ENCODE data around the gene CIBAR2.

Gene CIBAR2

DNA sequence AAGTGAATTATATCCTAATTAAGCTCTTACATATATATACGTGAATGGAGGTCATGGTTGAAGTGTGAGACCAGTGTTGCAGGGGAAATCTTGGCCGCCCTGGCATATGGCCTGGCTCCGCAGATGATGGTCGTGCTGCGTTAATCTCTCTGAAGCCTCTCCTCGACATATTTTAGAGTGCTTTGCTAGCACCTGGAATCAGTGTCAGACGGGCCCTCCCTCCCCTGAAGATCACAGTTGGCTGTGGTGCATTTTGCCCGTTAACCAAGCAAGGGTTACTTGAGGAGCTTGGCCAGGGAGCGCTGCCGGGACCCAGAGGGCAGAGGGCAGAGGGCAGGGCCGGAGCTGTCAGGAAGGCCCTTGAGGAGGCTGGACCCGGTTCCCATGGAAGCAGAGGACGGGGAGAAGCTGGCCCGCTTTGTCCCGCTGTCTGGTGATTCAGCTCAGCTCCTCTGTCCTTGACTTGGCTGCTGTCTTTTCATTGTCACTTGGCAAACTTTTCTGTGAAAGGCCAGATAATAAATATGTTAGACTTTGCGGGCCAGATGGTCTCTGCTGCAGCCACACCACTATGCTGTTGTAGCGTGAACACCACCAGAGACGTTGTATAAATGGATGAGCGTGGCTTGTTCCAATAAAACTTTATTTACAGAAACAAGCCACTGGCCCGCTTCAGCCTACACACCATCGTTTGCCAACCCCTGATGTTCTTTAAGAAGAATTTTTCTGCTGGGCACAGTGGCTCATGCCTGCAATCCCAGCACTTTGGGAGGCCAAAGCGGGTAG lies 32.3 kb downstream of the CIBAR2 start:
- H3K9me3 Mint-ChIP-seq, result no peaks in the 10 kb centered on the region
- no peak overlapping the region for H3K27ac Mint-ChIP-seq
- peaks cover 25% of the 10 kb centered on the region for H3K4me1 Mint-ChIP-seq
- H3K36me3 Mint-ChIP-seq (ENCODE audit: low read depth), result peaks cover 20% of the 10 kb centered on the region
- no peak for TF ChIP-seq CTCF (IDR thresholded peaks at IDR 0.05; ENCODE audit: unreplicated experiment in 3 of 3)
- no peak overlapping the region for H3K4me3 Mint-ChIP-seq
- peaks cover 24% of the 10 kb centered on the region for H3K27me3 Mint-ChIP-seq (ENCODE audit: low read depth)

DNA sequence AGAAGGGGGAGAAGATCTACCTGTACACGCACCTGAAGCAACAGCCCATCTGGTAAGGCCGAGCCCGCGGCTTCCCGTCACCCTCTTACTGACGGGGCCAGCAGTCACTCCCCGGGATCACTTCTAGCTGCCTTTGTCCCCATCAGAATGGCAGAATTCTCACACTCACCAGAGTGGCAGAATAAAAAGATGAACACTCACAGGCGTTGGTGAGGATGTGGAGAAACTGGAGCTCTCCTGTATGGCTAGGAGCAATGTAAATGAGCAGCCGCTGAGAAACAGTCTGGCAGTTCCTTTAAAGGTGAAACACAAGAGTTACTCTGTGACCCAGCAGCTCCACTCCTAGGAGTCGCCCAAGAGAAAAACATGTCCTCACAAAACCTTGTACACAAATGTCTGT lies 33.3 kb downstream of the CIBAR2 start:
- H3K4me1 Mint-ChIP-seq, result peaks cover 29% of the 10 kb centered on the region
- peaks cover 20% of the 10 kb centered on the region for H3K36me3 Mint-ChIP-seq (ENCODE audit: low read depth)
- TF ChIP-seq CTCF (IDR thresholded peaks at IDR 0.05; ENCODE audit: unreplicated experiment in 3 of 3), result no peak
- no peak overlapping the region for H3K4me3 Mint-ChIP-seq
- peaks cover 14% of the 10 kb centered on the region for H3K27me3 Mint-ChIP-seq (ENCODE audit: low read depth)
- no peak overlapping the region for H3K27ac Mint-ChIP-seq
- H3K9me3 Mint-ChIP-seq, result no peaks in the 10 kb centered on the region

GRCh38 chr16:85078226-85078625 lies 34.0 kb downstream of the CIBAR2 start:
- no peak for TF ChIP-seq CTCF (IDR thresholded peaks at IDR 0.05; ENCODE audit: unreplicated experiment in 3 of 3)
- Mint-ChIP-seq H3K9me3 (no peaks in the 10 kb centered on the region), H3K36me3 (ENCODE audit: low read depth) (peaks cover 20% of the 10 kb centered on the region), H3K27me3 (ENCODE audit: low read depth) (peaks cover 8% of the 10 kb centered on the region), H3K27ac (no peak overlapping the region), H3K4me1 (peaks cover 23% of the 10 kb centered on the region), H3K4me3 (no peak overlapping the region)

GRCh38 chr16:85077576-85078125 lies 34.6 kb downstream of the CIBAR2 start:
- TF ChIP-seq CTCF (IDR thresholded peaks at IDR 0.05; ENCODE audit: unreplicated experiment in 3 of 3), result no peak
- peaks cover 5% of the 10 kb centered on the region for H3K27me3 Mint-ChIP-seq (ENCODE audit: low read depth)
- no peak overlapping the region for H3K4me3 Mint-ChIP-seq
- H3K9me3 Mint-ChIP-seq, result no peaks in the 10 kb centered on the region
- H3K36me3 Mint-ChIP-seq (ENCODE audit: low read depth), result peaks cover 20% of the 10 kb centered on the region
- H3K4me1 Mint-ChIP-seq, result peaks cover 25% of the 10 kb centered on the region
- no peak overlapping the region for H3K27ac Mint-ChIP-seq

DNA sequence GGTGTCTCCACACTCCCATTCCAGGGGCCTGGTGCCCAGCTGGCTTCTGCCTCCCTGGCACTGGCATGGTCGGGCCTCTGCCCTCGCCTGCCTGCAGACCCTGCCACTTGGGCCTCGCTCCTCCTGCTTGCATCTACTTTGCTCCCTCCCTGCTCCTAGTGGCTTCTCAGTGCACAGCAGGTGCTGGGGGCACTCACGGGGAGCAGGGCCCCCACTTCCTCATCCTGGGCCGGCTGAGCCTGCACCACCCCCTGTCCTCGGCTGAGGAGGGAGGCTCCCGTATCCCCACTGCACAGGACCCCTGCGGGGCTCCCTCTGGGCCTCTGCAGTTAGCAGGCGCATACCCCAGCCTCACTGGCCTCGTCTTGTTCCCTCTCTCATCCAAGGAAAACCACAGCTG lies 35.2 kb downstream of the CIBAR2 start:
- Mint-ChIP-seq H3K9me3 (no peaks in the 10 kb centered on the region), H3K27me3 (ENCODE audit: low read depth) (no peaks in the 10 kb centered on the region), H3K4me3 (no peak overlapping the region), H3K27ac (no peak overlapping the region), H3K36me3 (ENCODE audit: low read depth) (peaks cover 20% of the 10 kb centered on the region), H3K4me1 (peaks cover 26% of the 10 kb centered on the region)
- no peak for TF ChIP-seq CTCF (IDR thresholded peaks at IDR 0.05; ENCODE audit: unreplicated experiment in 3 of 3)
